Fibroblast of villous mesenchyme (primary cell): ENCODE results near the gene PRUNE2. TPM values are rescaled to one million over a fixed set of nuclear protein-coding genes. Genes with fewer than 3 reads are reported as not detected.

ENCODE experiments used
- DNase-seq: peaks from one replicate; pipeline ENCODE4 v3.0.0-alpha.2; 2010; ENCODE audit warnings: low read depth
- H3K4me3 ChIP-seq: 2 replicates; pipeline ENCODE4 v1.5.1; 2011; ENCODE audit warnings: low read depth, mild to moderate bottlenecking, low read length
- CTCF ChIP-seq: IDR thresholded peaks from 2 replicates; pipeline ENCODE4 v1.5.1; 2012; ENCODE audit warnings: low read depth, mild to moderate bottlenecking, low read length; ENCODE audit not compliant: insufficient read depth
- total RNA-seq: library from RNA; depleted of rRNA; stranded (reverse); fragments of >200 nt; gene quantifications from 2 replicates; pipeline ENCODE4 v1.2.3, GENCODE V29; 2012

PRUNE2 gene
- total RNA-seq, 1 donor, result 14.2 TPM

GRCh38 chr9:76717613-76718012 is 188.3 kb downstream of the PRUNE2 start:
- no peak for DNase-seq
- TF ChIP-seq CTCF, result no peak
- no peak overlapping the region for H3K4me3 ChIP-seq

- no peak for DNase-seq
- H3K4me3 ChIP-seq, result no peak overlapping the region
- TF ChIP-seq CTCF, result no peak
Measured at GRCh38 chr9:76717176-76717575, 188.7 kb downstream of the PRUNE2 start.

GRCh38 chr9:76716085-76716672 is 189.7 kb downstream of the PRUNE2 start:
- no peak for TF ChIP-seq CTCF
- no peak for DNase-seq
- no peak overlapping the region for H3K4me3 ChIP-seq

- no peak for TF ChIP-seq CTCF
- no peak overlapping the region for H3K4me3 ChIP-seq
- no peak for DNase-seq
Measured at GRCh38 chr9:76713381-76713780, 192.5 kb downstream of the PRUNE2 start.

- H3K4me3 ChIP-seq, result no peak overlapping the region
- no peak for DNase-seq
- no peak for TF ChIP-seq CTCF
Measured at GRCh38 chr9:76709020-76709419, 196.9 kb downstream of the PRUNE2 start.

DNA sequence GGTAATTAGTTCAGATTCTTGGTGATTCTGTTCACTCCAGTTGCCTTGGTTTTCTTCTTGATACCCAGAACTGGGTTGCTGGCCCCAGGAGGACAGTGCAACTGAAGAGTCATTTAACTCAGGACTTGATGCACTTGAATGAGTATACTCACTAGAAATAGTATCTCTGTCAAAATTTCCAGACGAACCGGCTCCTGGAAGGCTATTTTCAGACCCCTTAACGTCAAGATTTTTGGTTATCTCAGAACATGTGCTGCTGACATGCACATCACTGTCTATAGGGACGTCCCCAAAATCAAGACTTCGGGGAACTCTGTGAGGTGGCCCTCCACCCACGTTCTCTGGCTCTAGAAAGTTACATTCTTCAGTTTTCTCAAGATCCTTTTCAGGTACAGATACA is 198.4 kb downstream of the PRUNE2 start:
- TF ChIP-seq CTCF, result no peak
- DNase-seq, result no peak

GRCh38 chr9:76704593-76705204 is 201.2 kb downstream of the PRUNE2 start:
- H3K4me3 ChIP-seq, result no peak overlapping the region
- peak; percentile 93 for DNase-seq
- peak; percentile 70 for TF ChIP-seq CTCF

More for the DNA sequence above, 198.4 kb downstream of the PRUNE2 start:
- H3K4me3 ChIP-seq, result no peak overlapping the region
